Activated B cell treated with CpG ODN at 0.5 μM for 24 hours (primary cell): ENCODE measurements around the gene FOXJ3. TPM values are rescaled to one million over a fixed set of nuclear protein-coding genes. Genes with fewer than 3 reads are reported as not detected.

Experiments used
- ATAC-seq: fragments of 200-7000 bp; cut with Tn5 transposase; one replicate; pipeline ENCODE4 v1.10.0; 2021; ENCODE audit warnings: low read depth, mild to moderate bottlenecking, moderate library complexity
- CTCF ChIA-PET: fragments of 350-600 bp; sonication (Branson Sonifier 250); formaldehyde crosslinking; loops from one replicate; lab custom pipeline; 2021; ENCODE audit warnings: antibody characterized with exemption; lab: Charles Lee
- POLR2A ChIA-PET: fragments of 350-600 bp; sonication (Branson Sonifier 250); formaldehyde crosslinking; loops from one replicate; lab custom pipeline; 2021; ENCODE audit warnings: antibody characterized with exemption; lab: Charles Lee
- DNase-seq: peaks from one replicate; pipeline ENCODE4 v3.0.0; 2022
- H3K27ac Mint-ChIP-seq: one replicate; pipeline ENCODE4 v1.8.0; 2020; ENCODE audit warnings: mixed read lengths
- H3K27me3 Mint-ChIP-seq: one replicate; pipeline ENCODE4 v1.8.0; 2021; ENCODE audit warnings: mixed read lengths
- H3K36me3 Mint-ChIP-seq: one replicate; pipeline ENCODE4 v1.8.0; 2021; ENCODE audit warnings: low read depth, mixed read lengths
- H3K4me1 Mint-ChIP-seq: one replicate; pipeline ENCODE4 v1.8.0; 2021; ENCODE audit warnings: mixed read lengths
- H3K4me3 Mint-ChIP-seq: one replicate; pipeline ENCODE4 v1.8.0; 2020; ENCODE audit warnings: mild to moderate bottlenecking, mixed read lengths
- H3K9me3 Mint-ChIP-seq: one replicate; pipeline ENCODE4 v1.8.0; 2020; ENCODE audit warnings: mixed read lengths
- intact Hi-C: fragments of 100-400 bp; cut with micrococcal nuclease; formaldehyde crosslinking; loops from one replicate; pipeline ENCODE4 v1.15.1; 2024
- total RNA-seq: library from RNA; stranded (reverse); gene quantifications from 2 replicates; pipeline ENCODE4 v1.2.3, GENCODE V29; 2022
- TF ChIP-seq, protein P1 (sequence below): fragments of 200-600 bp; IDR thresholded peaks from one replicate; pipeline ENCODE4 v1.8.0; 2022; ENCODE audit warnings: antibody characterized with exemption, mild to moderate bottlenecking

Gene FOXJ3
- total RNA-seq, 1 donor from 2014 or later = 63.9 TPM

DNA sequence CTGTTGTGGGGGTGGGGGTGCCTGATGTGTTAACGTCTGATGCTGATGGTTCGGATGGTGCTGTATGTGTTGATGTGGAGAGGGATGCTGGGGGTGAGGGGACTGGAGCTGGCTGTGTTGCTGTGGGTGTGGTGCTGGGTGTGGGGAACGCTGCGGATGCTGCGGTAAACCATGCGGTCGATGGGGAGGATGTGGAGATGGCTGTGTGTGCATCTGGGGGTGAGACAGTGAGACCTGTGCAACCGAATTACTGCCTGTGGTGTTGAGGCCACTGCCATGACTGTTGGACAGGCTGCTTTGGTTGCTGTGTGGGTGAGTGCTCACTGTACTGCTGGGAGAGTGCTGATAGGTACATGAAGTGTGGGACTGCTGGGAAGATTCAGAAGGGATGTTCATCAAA is 143.7 kb downstream of the FOXJ3 start:
- Mint-ChIP-seq H3K27me3 (no peaks in the 10 kb centered on the region), H3K9me3 (no peaks in the 10 kb centered on the region), H3K36me3 (peaks cover 83% of the 10 kb centered on the region), H3K4me1 (no peaks in the 10 kb centered on the region), H3K4me3 (no peak overlapping the region), H3K27ac (no peak overlapping the region)
- intact Hi-C loops = no loop called here
- ChIA-PET CTCF (interaction anchor here (1.0 kb wide), 1 partner anchor 14 kb away, joined by 3 read pairs; no protein-coding TSS in a partner anchor), POLR2A (no interaction called here)
- DNase-seq (no peak), ATAC-seq (no peak)
- TF ChIP-seq, protein P1, sequence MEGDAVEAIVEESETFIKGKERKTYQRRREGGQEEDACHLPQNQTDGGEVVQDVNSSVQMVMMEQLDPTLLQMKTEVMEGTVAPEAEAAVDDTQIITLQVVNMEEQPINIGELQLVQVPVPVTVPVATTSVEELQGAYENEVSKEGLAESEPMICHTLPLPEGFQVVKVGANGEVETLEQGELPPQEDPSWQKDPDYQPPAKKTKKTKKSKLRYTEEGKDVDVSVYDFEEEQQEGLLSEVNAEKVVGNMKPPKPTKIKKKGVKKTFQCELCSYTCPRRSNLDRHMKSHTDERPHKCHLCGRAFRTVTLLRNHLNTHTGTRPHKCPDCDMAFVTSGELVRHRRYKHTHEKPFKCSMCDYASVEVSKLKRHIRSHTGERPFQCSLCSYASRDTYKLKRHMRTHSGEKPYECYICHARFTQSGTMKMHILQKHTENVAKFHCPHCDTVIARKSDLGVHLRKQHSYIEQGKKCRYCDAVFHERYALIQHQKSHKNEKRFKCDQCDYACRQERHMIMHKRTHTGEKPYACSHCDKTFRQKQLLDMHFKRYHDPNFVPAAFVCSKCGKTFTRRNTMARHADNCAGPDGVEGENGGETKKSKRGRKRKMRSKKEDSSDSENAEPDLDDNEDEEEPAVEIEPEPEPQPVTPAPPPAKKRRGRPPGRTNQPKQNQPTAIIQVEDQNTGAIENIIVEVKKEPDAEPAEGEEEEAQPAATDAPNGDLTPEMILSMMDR = no peak

GRCh38 chr1:42189931-42190853 is 144.8 kb downstream of the FOXJ3 start:
- intact Hi-C loops = no loop called here
- ChIA-PET CTCF (no interaction called here), POLR2A (no interaction called here)
- ATAC-seq (no peak), DNase-seq (no peak)
- Mint-ChIP-seq H3K27ac (no peak overlapping the region), H3K36me3 (peaks cover 83% of the 10 kb centered on the region), H3K4me3 (no peak overlapping the region), H3K9me3 (no peaks in the 10 kb centered on the region), H3K4me1 (no peaks in the 10 kb centered on the region), H3K27me3 (no peaks in the 10 kb centered on the region)
- TF ChIP-seq, protein P1 = no peak

DNA sequence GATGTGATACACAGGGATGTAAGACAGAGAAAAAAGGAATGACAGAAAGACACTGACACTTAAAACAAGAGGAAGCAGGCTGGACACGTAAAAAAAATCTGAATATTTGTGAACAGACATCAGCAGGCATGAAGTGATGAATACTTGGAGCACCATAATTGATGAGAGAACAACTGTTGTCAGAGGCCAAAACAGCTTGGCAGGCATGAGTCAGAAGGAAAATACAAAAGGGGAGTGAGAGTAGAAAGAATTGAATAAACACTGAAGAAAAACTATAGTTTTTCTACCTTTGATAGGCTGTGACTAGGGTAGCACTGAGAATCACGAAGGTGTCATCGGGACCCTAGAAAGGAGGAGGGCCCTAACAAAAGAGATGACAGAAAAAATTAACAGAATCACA is 148.9 kb downstream of the FOXJ3 start:
- Mint-ChIP-seq H3K4me3 (no peak overlapping the region), H3K27ac (no peak overlapping the region)
- CTCF ChIA-PET = interaction anchor here (2.0 kb wide), 1 partner anchor 13 kb away, joined by 7 read pairs; no protein-coding TSS in a partner anchor

DNA sequence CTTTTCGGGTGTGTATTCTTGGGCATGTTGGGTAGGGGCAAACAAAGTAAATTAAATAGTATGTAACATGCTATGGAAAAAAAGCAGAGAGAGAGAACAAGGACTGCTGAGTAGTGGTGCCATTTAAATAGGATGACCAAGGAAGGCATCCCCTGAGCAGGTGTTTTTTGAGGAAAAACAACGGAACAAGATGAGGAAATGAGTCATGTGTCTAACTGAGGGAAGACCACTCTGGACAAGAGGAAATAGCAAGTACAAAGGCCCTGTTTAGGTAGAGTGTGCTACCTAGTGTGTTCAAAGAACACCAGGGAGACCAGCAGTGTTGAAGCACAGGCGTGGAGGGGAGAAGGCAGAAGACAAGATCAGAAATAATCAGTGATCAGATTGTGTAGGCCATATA is 150.4 kb downstream of the FOXJ3 start:
- Mint-ChIP-seq H3K4me1 (no peaks in the 10 kb centered on the region), H3K36me3 (peaks cover 87% of the 10 kb centered on the region), H3K9me3 (no peaks in the 10 kb centered on the region), H3K27ac (no peak overlapping the region), H3K4me3 (no peak overlapping the region), H3K27me3 (no peaks in the 10 kb centered on the region)
- TF ChIP-seq, protein P1 = no peak
- no peak for ATAC-seq
- ChIA-PET CTCF (interaction anchor here (2.0 kb wide), 1 partner anchor 11 kb away, joined by 7 read pairs; no protein-coding TSS in a partner anchor), POLR2A (no interaction called here)
- DNase-seq = no peak
- intact Hi-C loops = no loop called here

More for the DNA sequence above, 148.9 kb downstream of the FOXJ3 start:
- POLR2A ChIA-PET = no interaction called here
- TF ChIP-seq, protein P1 = no peak
- no peaks in the 10 kb centered on the region for H3K9me3 Mint-ChIP-seq
- ATAC-seq (no peak), DNase-seq (no peak)
- H3K36me3 Mint-ChIP-seq = peaks cover 87% of the 10 kb centered on the region
- intact Hi-C loops = no loop called here
- H3K27me3 Mint-ChIP-seq = no peaks in the 10 kb centered on the region
- no peaks in the 10 kb centered on the region for H3K4me1 Mint-ChIP-seq

GRCh38 chr1:42183957-42184268 is 151.1 kb downstream of the FOXJ3 start:
- no peak overlapping the region for H3K27ac Mint-ChIP-seq
- intact Hi-C loops = no loop called here
- H3K4me1 Mint-ChIP-seq = no peaks in the 10 kb centered on the region
- TF ChIP-seq, protein P1 = no peak
- ChIA-PET POLR2A (no interaction called here), CTCF (no interaction called here)
- ATAC-seq (no peak), DNase-seq (no peak)
- no peaks in the 10 kb centered on the region for H3K9me3 Mint-ChIP-seq
- H3K4me3 Mint-ChIP-seq = no peak overlapping the region
- H3K36me3 Mint-ChIP-seq = peaks cover 86% of the 10 kb centered on the region
- no peaks in the 10 kb centered on the region for H3K27me3 Mint-ChIP-seq
